ENCODE measurements around the gene CEACAM3. TPM values are rescaled to one million over a fixed set of nuclear protein-coding genes. Genes with fewer than 3 reads are reported as not detected.

The CEACAM3 gene
- polyA plus RNA-seq, 2 of the 4 experiments (the other 2 are of a cell fraction): not detected

- peak; percentile 87 for FAIRE-seq
- CTCF ChIA-PET: interaction anchor here (1.0 to 19.4 kb wide), 9 partner anchors 9 to 233 kb away, joined by 3 to 428 read pairs (median 5); partner anchors contain the start of genes CEACAM3 and CEACAM6
Observed at GRCh38 chr19:41802770-41803169, 6.4 kb downstream of the CEACAM3 start.

GRCh38 chr19:41804336-41804735 is 7.9 kb downstream of the CEACAM3 start:
- H3K9me3 ChIP-seq: peaks cover 10% of the 10 kb centered on the region
- TF ChIP-seq CBX2 (IDR thresholded peaks at IDR 0.05; ENCODE audit: borderline replicate concordance, low read depth): no peak
- TF ChIP-seq SMC3 (IDR thresholded peaks at IDR 0.05): no peak
- TF ChIP-seq ZSCAN20 (CRISPR knock-in tag; IDR thresholded peaks at IDR 0.05): no peak
- TF ChIP-seq EHMT2 (IDR thresholded peaks at IDR 0.05; ENCODE audit: low read depth): no peak
- TF ChIP-seq HMGXB4 (CRISPR knock-in tag; IDR thresholded peaks at IDR 0.05; ENCODE audit: borderline replicate concordance): no peak
- TF ChIP-seq HEYL (CRISPR knock-in tag; IDR thresholded peaks at IDR 0.05): no peak
- TF ChIP-seq MAZ (IDR thresholded peaks at IDR 0.05; ENCODE audit: borderline replicate concordance, low read depth, low read length): no peak
- no peak for TF ChIP-seq HDAC2 (IDR thresholded peaks at IDR 0.05)
- TF ChIP-seq TFCP2L1 (CRISPR knock-in tag; IDR thresholded peaks at IDR 0.05): no peak
- no peak for TF ChIP-seq ZNF302 (CRISPR knock-in tag; IDR thresholded peaks at IDR 0.05)
- no peak for TF ChIP-seq MYC (IDR thresholded peaks at IDR 0.05; ENCODE audit: borderline replicate concordance, low read length)
- TF ChIP-seq ESRRA (IDR thresholded peaks at IDR 0.05; ENCODE audit: borderline replicate concordance, low read length): no peak
- no peak for TF ChIP-seq FOSB (CRISPR knock-in tag; IDR thresholded peaks at IDR 0.05)
- no peak for TF ChIP-seq JUNB (IDR thresholded peaks at IDR 0.05)
- no peak for TF ChIP-seq PHF8 (IDR thresholded peaks at IDR 0.05; ENCODE audit: borderline replicate concordance, low read depth)
- TF ChIP-seq CEBPB (IDR thresholded peaks at IDR 0.05): no peak
- no peak for TF ChIP-seq RFX5 (IDR thresholded peaks at IDR 0.05)
- TF ChIP-seq, protein P1, sequence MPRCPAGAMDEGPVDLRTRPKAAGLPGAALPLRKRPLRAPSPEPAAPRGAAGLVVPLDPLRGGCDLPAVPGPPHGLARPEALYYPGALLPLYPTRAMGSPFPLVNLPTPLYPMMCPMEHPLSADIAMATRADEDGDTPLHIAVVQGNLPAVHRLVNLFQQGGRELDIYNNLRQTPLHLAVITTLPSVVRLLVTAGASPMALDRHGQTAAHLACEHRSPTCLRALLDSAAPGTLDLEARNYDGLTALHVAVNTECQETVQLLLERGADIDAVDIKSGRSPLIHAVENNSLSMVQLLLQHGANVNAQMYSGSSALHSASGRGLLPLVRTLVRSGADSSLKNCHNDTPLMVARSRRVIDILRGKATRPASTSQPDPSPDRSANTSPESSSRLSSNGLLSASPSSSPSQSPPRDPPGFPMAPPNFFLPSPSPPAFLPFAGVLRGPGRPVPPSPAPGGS (IDR thresholded peaks at IDR 0.05): no peak
- no peak for TF ChIP-seq HOXA7 (CRISPR knock-in tag; IDR thresholded peaks at IDR 0.05)
- no peak for TF ChIP-seq TP53 (CRISPR knock-in tag; IDR thresholded peaks at IDR 0.05)
- H3K4me1 ChIP-seq: 0 out of 3 replicates have a peak, but pooled peaks cover 2% of the 10 kb centered on the region
- H3K4me2 ChIP-seq: no peak overlapping the region
- CTCF ChIA-PET: interaction anchor here (0.6 to 19.4 kb wide), 11 partner anchors 11 to 1708 kb away, joined by 3 to 428 read pairs (median 5); partner anchors contain the start of genes CEACAM3 and CEACAM6
- ATAC-seq (no peak), FAIRE-seq (peak; percentile 98), DNase-seq (ENCODE audit: low read depth in 1 of 2, low spot score in 1 of 2) (no peak)
- POLR2A ChIA-PET: no interaction called here
- no peak overlapping the region for H3K27ac ChIP-seq
- no peak overlapping the region for H3K4me3 ChIP-seq
- WGBS (ENCODE audit: missing lambda C conversion rate): 65% methylated on average over 3 of the region's 3 CpGs

More at GRCh38 chr19:41802770-41803169, 6.4 kb downstream of the CEACAM3 start:
- DNase-seq (ENCODE audit: low read depth in 1 of 2, low spot score in 1 of 2) (no peak), ATAC-seq (no peak)
- H3K4me3 ChIP-seq: no peak overlapping the region
- POLR2A ChIA-PET: no interaction called here
- no peak for TF ChIP-seq PHF8 (IDR thresholded peaks at IDR 0.05; ENCODE audit: borderline replicate concordance, low read depth)
- TF ChIP-seq RFX5 (IDR thresholded peaks at IDR 0.05): no peak
- no peak for TF ChIP-seq HOXB13 (CRISPR knock-in tag; IDR thresholded peaks at IDR 0.05; ENCODE audit: low read depth)
- TF ChIP-seq NR3C1 (IDR thresholded peaks at IDR 0.05): no peak
- TF ChIP-seq HOXB5 (CRISPR knock-in tag; IDR thresholded peaks at IDR 0.05): no peak
- no peak for TF ChIP-seq MYC (IDR thresholded peaks at IDR 0.05; ENCODE audit: borderline replicate concordance, low read length)
- no peak for TF ChIP-seq HMGXB4 (CRISPR knock-in tag; IDR thresholded peaks at IDR 0.05; ENCODE audit: borderline replicate concordance)
- no peak for TF ChIP-seq SMC3 (IDR thresholded peaks at IDR 0.05)
- no peak overlapping the region for H3K4me2 ChIP-seq
- 0 out of 3 replicates have a peak, but pooled peaks cover 5% of the 10 kb centered on the region for H3K4me1 ChIP-seq
- H3K27ac ChIP-seq: no peak overlapping the region
- 65% methylated on average over 2 of the region's 2 CpGs for WGBS (ENCODE audit: missing lambda C conversion rate)
- peaks cover 10% of the 10 kb centered on the region for H3K9me3 ChIP-seq

All from A549 (cell line).